ENCODE measurements around the gene SWSAP1.

Gene SWSAP1

DNA sequence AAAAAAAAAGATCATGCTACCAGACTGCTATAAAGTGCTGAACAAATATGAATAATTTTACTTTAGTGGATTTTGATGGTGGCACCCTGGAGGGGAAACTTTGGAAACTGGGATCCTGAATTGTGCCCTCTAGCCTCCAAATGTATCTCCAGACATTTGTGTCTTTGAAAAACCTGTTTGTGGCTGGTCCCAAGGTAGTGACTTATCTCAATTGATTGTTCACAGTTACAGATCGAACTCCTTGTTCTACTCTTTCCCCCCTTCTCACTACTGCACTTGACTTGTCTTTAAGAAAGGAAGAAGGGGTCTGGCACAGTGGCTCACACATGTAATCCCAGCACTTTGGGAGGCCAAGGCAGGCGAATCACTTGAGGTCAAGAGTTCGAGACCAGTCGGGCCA lies 34.1 kb downstream of the SWSAP1 start:
- DNase-seq (ENCODE audit: low spot score), result no peak

DNA sequence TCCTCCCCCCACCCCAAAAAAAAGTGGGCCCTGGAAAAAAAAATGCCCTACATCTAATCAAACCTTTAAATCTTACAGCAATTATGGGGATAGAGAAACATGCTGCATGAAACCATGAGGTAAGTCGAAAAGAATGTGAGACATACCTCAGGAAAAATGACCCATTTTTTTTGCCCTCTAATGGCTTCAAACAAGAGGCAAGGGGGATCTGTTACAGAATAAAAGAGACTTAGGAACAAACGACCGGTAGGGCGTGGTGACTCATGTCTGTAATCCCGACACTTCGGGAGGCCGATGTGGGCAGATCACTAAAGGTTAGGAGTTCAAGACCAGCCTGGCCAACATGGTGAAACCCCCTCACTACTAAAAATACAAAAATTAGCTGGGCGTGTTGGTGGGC lies 36.2 kb downstream of the SWSAP1 start:
- no peak for DNase-seq (ENCODE audit: low spot score)

DNA sequence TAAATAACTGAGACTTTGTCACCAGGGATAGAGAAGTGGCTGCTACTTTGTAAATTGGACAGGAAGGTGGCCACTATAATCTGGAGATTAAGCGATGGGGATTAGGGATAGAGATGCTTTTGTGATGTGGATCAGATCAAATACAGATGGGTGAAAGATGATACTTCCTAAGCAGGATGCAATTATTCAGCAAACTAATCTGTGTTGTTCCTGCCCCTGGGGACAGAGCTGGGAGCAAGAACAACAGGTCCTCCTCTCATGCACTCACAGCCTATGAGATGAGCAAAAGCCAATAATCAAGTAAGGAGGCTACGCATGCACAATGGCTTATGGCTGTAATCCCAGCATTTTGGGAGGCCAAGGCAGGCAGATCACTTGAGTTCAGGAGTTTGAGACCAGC lies 40.1 kb downstream of the SWSAP1 start:
- no peak for DNase-seq (ENCODE audit: low spot score)

DNA sequence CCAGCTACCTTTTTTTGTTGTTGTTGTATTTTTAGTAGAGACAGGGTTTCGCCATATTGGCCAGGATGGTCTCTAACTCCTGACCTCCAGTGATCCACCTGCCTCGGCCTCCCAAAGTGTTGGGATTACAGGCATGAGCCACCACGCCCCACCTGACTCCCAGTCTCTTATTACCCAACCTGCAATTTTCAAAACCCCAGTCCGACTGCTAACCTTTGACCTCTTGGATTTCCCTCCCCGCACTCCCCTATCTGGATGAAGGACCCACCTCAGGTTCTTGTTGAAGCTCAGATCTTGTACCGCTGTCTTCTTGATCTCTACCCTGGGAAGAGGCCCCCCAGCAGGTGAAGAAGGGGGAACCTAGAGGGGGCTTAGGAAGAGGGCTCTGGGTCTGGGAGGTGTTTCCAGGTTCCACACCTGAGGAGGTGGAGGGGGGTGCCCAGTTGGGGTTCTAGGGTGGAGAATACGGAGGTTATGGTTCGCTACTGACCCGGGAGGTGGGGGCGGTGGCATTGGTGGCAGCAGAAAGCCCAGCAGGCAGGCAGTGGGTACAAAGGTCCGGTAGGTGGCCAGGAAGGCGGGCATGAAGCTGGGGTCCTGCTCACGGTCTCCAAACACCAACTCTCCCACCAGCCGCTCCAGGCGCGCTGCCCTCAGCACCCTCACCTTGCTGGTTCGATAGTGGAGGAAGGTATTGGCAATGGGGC lies 42.0 kb downstream of the SWSAP1 start:
- DNase-seq (ENCODE audit: low spot score), result no peak

DNA sequence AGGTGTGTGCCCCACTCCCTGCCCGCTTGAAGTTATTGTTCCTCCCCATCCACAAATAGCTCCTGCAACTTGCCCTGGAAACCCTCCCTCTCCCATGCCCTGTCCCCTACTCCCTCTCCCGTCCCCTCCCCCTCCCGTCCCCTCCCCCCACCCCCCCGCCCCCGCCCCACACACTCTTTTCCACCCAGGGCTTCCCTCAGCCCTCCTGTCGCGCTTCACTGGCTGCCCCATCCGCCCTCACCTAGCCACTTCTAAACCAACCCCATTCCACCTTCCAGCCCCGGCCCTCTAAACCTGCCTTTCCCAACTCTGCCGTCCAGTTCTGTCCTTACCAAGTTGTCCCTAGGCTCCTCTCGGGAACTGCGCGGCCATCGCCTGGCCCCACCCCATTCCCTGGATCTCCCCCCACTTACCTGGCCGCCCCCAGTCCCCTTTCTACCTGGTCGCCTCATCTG lies 43.7 kb downstream of the SWSAP1 start:
- DNase-seq (ENCODE audit: low spot score), result no peak

DNA sequence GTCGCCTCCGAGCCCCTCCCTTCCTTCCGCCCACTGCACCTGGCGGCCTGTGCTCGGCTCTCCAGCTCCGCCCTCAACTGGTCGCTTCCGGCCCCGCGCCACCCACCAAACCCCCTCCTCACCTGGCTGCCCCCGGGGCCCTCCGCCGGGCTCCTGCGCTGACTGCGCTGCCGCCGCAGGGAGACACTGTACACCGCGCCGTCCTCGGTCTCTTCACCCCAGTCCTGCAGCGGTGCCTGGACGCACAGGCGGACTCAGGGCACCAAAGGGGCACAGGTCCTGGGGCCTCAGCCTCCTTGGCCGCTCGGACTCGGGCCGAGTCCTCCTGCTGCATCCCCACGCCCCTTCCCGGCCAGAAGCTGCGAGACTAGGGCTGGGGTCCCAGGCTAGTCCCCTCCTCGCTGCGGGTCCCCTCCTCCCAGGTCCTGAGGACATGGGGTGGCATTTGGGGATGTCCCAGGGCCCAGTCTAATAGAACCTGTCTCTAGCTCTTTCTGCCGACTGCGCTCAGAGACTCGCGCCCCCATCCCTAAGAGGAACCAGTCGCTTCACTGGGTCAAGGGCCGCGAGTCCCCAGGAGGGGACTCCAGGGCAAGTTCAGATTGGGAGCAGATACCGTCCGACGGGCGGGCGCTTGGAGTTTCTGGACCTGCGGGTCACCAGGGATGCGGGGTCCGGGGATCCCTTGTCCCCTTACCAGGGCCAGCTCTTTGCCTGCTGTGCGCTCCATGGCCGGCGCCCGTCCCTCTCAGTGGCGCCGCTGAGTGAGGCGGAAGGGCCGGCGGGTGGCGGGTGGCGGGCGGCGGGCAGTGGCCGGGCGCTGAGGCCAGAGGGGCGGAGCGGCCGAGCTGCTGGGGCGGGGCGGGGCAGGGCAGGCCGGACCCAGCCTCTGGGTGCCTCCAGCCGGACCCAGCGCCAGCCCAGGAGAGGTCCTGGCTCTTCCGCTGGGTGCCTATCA lies 44.4 kb downstream of the SWSAP1 start, which contains the start of gene RGL3:
Gene RGL3 (minus strand): TSS at position 766 of the 958 bp plus-strand sequence. CDS start 36 bp downstream, at position 730.
- no peak for DNase-seq (ENCODE audit: low spot score)

DNA sequence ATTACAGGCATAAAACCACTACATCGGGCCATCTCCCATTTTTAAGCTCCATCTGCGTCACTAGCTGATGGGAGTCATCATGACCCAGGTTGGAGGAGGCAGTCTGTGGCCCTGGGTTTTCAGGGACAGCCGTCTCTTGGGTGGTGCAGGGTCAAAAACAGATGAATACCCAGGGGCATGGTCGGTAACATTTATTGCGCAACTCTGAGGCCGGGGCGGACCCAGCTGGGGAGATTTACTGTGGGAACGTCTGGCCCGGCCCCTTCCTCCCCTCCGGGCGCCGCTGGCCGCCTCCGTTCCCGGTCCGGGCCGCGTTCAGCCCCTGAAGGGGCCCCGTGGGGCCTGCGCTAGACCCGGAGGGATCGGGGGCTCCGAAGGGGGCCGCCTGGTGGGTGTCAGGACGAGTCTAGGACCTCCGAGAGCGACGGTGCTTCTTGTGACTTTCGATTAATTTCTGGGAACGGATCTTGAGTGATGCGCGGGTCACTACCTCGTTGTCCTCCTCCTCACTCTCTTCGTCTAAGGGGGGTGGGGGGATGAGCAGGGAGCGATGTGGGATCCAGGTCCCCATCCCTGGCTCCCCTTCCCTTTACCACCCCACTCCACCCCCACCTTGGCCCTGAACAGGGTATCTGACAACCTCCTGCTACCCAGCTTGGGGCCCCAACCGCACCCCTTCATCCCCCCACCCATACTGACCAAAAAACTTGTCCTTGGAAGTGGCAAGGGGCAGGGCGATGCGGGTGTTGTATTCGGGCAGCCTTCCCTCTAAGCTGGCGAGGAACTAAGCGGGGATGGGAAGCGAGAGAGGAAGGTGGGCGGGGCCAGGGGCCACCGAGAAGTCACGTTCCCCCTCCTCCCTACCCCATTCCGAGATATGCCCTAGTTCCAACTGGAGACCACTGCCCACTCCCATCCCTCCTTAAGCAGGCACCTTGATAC lies 46.2 kb downstream of the SWSAP1 start:
- no peak for DNase-seq (ENCODE audit: low spot score)

DNA sequence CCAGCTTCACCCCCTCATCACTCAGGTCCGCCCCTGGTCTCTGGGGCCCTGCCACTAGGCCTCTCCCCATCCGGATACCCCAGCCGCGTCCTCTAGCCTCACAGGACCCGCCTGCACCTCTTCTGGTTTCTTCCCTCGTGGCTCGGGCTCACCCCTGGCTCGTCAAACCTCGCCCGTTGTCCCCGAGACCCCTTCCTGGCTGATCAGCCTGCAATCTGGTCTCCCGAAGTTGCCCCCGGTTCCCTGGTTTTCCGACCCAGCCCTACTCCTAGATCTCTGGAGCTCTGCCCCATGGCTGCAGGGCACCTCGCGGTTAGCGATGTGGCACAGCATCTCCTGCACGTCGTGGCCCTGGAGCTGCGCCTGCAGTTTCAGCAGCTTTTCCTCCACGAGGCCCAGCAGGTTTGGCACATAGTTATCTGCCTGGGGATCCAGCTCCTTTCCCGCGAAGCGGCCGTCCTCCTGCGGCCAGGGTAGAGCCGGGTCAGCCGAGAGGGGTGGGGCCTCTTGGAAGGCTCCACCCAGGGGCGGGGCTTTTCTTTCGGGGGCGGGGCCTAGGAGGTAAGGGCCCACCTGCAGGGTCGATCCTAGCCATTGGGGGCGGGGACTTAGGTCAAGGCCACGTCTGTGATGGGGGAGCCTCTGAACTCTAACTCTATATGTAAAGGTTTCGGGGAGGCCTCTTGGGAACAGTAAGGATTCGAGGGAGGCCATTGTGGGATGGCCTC lies 47.1 kb downstream of the SWSAP1 start:
- DNase-seq (ENCODE audit: low spot score), result no peak

DNA sequence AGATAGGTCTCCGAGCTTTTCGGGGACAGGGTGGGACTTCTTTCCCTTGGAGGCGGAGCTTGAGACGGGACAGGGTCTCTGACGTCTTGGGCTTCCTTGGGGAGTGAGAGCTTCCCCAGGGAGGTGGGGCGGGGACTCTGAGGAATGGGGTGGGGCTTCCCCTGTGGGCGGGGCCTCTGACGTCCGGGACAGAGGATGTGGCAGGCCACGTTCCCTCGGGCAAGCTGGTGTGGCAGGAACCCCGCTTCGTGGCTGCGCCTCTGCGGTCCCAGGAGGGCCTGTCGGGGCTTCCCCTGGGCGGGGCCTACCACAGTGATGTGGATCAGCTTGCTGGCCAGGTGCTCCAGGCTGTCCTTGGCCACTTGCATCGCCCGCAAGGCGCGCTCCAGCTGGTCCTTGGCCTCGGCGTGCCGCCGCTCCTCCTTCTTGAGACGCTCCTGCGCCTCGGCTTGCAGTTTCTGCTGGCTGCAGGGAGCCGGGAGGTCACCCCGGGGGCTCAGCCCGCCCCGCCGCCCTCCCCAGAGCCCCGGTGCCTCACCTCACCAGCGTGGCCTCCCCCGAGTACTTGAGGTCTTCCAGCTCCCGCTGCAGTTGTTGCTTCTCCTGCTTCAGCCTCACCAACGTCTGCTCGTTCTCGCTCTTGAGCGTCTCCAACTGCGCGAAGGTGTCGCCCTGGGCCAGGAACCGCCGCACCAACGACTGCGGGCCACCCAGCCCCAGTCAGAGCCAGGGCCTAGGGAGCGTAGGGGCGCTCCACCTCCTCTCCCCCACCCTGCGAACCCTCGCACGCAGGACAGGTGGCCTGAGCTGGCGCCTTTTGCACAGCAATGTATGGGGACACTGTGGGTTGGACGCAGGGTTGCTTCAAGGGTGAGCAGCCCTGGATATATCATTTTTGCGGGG lies 47.9 kb downstream of the SWSAP1 start:
- DNase-seq (ENCODE audit: low spot score), result peak; percentile 25

DNA sequence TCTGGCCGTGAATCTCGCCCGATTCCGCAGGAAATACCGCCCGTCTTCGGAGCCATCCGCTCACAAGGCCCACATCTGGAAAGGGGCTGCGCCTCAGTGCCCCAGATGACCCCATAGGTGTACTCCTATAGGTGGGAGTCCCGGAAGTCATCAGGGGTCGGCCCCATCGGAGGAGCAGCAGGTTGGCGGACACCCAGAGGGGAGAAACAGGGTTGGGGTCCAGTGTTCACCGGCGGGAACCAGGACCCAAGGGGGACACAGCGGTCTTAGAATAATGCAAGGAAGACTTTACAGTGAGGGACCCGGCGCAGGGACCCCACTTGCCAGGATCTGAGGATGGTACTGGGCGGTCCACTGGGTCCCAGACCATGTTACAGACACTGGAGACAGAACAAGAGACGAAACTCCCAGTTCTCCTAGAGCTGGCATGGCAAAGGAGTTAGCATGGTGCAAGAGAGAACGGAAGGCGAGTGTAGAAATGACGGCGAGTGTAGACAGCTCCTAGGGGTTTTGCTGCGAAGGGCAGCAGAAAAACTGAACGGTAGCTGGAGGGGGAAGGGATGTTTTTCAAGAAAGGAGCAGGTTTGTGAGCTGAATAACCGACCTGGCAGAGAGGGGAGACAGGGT lies 48.8 kb downstream of the SWSAP1 start:
- DNase-seq (ENCODE audit: low spot score), result no peak

DNA sequence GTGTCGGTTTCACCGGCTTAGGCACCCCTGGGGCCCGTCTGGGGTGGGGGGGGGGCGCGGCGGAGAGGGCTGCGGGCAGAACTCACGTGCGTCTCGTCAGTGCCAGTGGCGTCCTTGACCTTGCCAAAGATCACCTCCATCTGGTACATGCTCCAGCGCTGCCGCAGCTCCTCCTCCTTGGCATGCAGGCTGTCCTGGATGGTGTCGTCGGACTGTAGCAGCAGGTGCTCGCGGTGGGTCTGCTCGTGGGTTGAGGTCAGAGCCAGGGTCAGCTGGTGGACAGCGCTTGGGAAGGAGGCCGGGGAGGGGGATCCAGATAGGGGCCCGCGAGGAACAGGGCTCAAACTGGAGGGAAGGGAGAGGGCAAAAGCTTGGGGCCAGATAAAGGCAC lies 49.3 kb downstream of the SWSAP1 start:
- DNase-seq (ENCODE audit: low spot score), result no peak

Data from pons (tissue), 1 donor.